ENCODE measurements around the gene CDC42SE2.

DNA sequence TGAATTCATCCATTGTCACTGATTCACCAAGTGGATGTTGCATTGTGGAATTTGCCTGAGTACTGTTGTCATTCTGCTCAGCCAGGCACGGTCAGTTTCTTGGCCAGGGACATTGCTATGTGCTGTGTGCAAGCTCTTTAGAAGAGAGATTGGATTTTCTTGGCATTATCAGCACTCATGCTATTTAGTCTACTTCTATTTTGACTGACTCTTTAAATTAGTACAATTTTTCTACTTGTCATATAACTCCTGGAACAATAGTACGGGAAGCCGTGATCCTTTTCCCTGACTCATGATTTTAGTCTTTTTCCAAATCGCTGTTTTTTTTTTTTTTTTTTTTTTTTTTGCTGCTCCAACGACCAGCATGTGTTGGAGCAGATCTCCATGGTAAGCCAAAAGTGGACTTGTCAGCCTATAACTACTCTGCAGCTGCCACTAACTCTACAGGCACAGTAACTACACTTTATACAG lies 129.7 kb downstream of the CDC42SE2 start:
- TF ChIP-seq, protein P1, sequence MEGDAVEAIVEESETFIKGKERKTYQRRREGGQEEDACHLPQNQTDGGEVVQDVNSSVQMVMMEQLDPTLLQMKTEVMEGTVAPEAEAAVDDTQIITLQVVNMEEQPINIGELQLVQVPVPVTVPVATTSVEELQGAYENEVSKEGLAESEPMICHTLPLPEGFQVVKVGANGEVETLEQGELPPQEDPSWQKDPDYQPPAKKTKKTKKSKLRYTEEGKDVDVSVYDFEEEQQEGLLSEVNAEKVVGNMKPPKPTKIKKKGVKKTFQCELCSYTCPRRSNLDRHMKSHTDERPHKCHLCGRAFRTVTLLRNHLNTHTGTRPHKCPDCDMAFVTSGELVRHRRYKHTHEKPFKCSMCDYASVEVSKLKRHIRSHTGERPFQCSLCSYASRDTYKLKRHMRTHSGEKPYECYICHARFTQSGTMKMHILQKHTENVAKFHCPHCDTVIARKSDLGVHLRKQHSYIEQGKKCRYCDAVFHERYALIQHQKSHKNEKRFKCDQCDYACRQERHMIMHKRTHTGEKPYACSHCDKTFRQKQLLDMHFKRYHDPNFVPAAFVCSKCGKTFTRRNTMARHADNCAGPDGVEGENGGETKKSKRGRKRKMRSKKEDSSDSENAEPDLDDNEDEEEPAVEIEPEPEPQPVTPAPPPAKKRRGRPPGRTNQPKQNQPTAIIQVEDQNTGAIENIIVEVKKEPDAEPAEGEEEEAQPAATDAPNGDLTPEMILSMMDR (IDR thresholded peaks at IDR 0.05): no peak
- no peak for TF ChIP-seq ZFX (IDR thresholded peaks at IDR 0.05; ENCODE audit: borderline replicate concordance)
